Mesothelial cell of epicardium (in vitro differentiated cells): Measurements from ENCODE around the gene MORC1. TPM values are rescaled to one million over a fixed set of nuclear protein-coding genes. Genes with fewer than 3 reads are reported as not detected.

Source experiments
- DNase-seq, 2 experiments: peaks; one replicate each; pipeline ENCODE4 v3.0.0; 2021; ENCODE audit warnings: low spot score in 2 of 2; ENCODE audit not compliant: unreplicated experiment in 2 of 2
- H3K27ac Mint-ChIP-seq: 2 replicates; pipeline ENCODE4 v1.8.0; 2021; ENCODE audit warnings: mixed read lengths
- H3K27me3 Mint-ChIP-seq: 2 replicates; pipeline ENCODE4 v1.8.0; 2021; ENCODE audit warnings: low read depth, mixed read lengths
- H3K36me3 Mint-ChIP-seq: 2 replicates; pipeline ENCODE4 v1.8.0; 2021; ENCODE audit warnings: mixed read lengths
- H3K4me1 Mint-ChIP-seq: 2 replicates; pipeline ENCODE4 v1.8.0; 2021; ENCODE audit warnings: mixed read lengths
- H3K4me3 Mint-ChIP-seq: 2 replicates; pipeline ENCODE4 v1.8.0; 2021; ENCODE audit warnings: mild to moderate bottlenecking, moderate library complexity, mixed read lengths
- H3K9me3 Mint-ChIP-seq: 2 replicates; pipeline ENCODE4 v1.8.0; 2021; ENCODE audit warnings: mixed read lengths
- CTCF ChIP-seq: fragments of 200-600 bp; sonication (generic); IDR thresholded peaks from one replicate; pipeline ENCODE4 v1.5.0; 2021; ENCODE audit warnings: antibody characterized with exemption; ENCODE audit not compliant: unreplicated experiment
- total RNA-seq: library from RNA; stranded (reverse); gene quantifications from 3 replicates; pipeline ENCODE4 v1.2.1, GENCODE V29; 2021

The MORC1 gene
- total RNA-seq, 1 donor from 2014 or later: 0.18 TPM

GRCh38 chr3:109116031-109116430 lies 1.9 kb downstream of the MORC1 start:
- no peak overlapping the region for H3K4me3 Mint-ChIP-seq
- no peak for DNase-seq
- H3K4me1 Mint-ChIP-seq: no peaks in the 10 kb centered on the region
- no peak for TF ChIP-seq CTCF
- H3K27me3 Mint-ChIP-seq: peaks cover 6% of the 10 kb centered on the region
- H3K27ac Mint-ChIP-seq: no peak overlapping the region
- H3K9me3 Mint-ChIP-seq: no peaks in the 10 kb centered on the region
- H3K36me3 Mint-ChIP-seq: no peaks in the 10 kb centered on the region

GRCh38 chr3:109115451-109115850 lies 2.5 kb downstream of the MORC1 start:
- Mint-ChIP-seq H3K4me1 (no peaks in the 10 kb centered on the region), H3K27ac (no peak overlapping the region), H3K9me3 (no peaks in the 10 kb centered on the region), H3K27me3 (peaks cover 6% of the 10 kb centered on the region), H3K4me3 (no peak overlapping the region), H3K36me3 (no peaks in the 10 kb centered on the region)
- no peak for DNase-seq
- no peak for TF ChIP-seq CTCF

- DNase-seq: no peak
- H3K4me3 Mint-ChIP-seq: no peak overlapping the region
- no peak for TF ChIP-seq CTCF
- no peak overlapping the region for H3K27ac Mint-ChIP-seq
- H3K4me1 Mint-ChIP-seq: no peaks in the 10 kb centered on the region
- H3K36me3 Mint-ChIP-seq: no peaks in the 10 kb centered on the region
- H3K9me3 Mint-ChIP-seq: no peaks in the 10 kb centered on the region
- peaks cover 10% of the 10 kb centered on the region for H3K27me3 Mint-ChIP-seq
Observed at GRCh38 chr3:109114746-109115145, 3.2 kb downstream of the MORC1 start.

- no peaks in the 10 kb centered on the region for H3K36me3 Mint-ChIP-seq
- H3K27me3 Mint-ChIP-seq: peaks cover 12% of the 10 kb centered on the region
- TF ChIP-seq CTCF: no peak
- DNase-seq: no peak
- no peaks in the 10 kb centered on the region for H3K9me3 Mint-ChIP-seq
- H3K4me3 Mint-ChIP-seq: no peak overlapping the region
- no peak overlapping the region for H3K27ac Mint-ChIP-seq
- no peaks in the 10 kb centered on the region for H3K4me1 Mint-ChIP-seq
Observed at GRCh38 chr3:109112946-109113760, 4.8 kb downstream of the MORC1 start.

- Mint-ChIP-seq H3K9me3 (peaks cover 3% of the 10 kb centered on the region), H3K4me1 (no peaks in the 10 kb centered on the region), H3K27me3 (peaks cover 13% of the 10 kb centered on the region), H3K4me3 (no peak overlapping the region), H3K27ac (no peak overlapping the region), H3K36me3 (no peaks in the 10 kb centered on the region)
- TF ChIP-seq CTCF: no peak
- no peak for DNase-seq
Observed at GRCh38 chr3:109109574-109109973, 8.4 kb downstream of the MORC1 start.
